Femur (tissue), 1 donor: Measurements from ENCODE around the gene TEX13C.
"Not testable (repeated sequence)": the region's sequence is repeated elsewhere in the genome, so short reads cannot be mapped to it uniquely, and the experiment has no call there.

Experiments used
- DNase-seq: peaks from one replicate; pipeline ENCODE4 v3.0.0-alpha.2; 2017

Gene TEX13C

GRCh38 chrX:125319646-125320521 lies at the start of gene TEX13C:
TEX13C (plus strand) TSS chrX:125319871; CDS start chrX:125320120, 249 bp downstream.
- DNase-seq = no peak

- DNase-seq = no peak
These were observed 32.4 kb upstream of the TEX13C start for GRCh38 chrX:125287282-125287681.

GRCh38 chrX:125288343-125288742 lies 31.3 kb upstream of the TEX13C start:
- no peak for DNase-seq

GRCh38 chrX:125289209-125289608 lies 30.5 kb upstream of the TEX13C start:
- no peak for DNase-seq

- DNase-seq = no peak
These were observed 29.8 kb upstream of the TEX13C start for GRCh38 chrX:125289920-125290319.

GRCh38 chrX:125291124-125291523 lies 28.5 kb upstream of the TEX13C start:
- DNase-seq = no peak

- no peak for DNase-seq
These were observed 25.6 kb upstream of the TEX13C start for GRCh38 chrX:125293850-125294780.

- DNase-seq = no peak
These were observed 24.3 kb upstream of the TEX13C start for GRCh38 chrX:125295337-125295736.

- no peak for DNase-seq
These were observed 20.8 kb upstream of the TEX13C start for GRCh38 chrX:125298871-125299270.

GRCh38 chrX:125306335-125306866 lies 13.3 kb upstream of the TEX13C start:
- no peak for DNase-seq

GRCh38 chrX:125308653-125309052 lies 11.0 kb upstream of the TEX13C start:
- DNase-seq = no peak

- DNase-seq = not testable (repeated sequence)
These were observed 505 bp upstream of the TEX13C start for GRCh38 chrX:125319166-125319565.

GRCh38 chrX:125322431-125322830 lies 2.8 kb downstream of the TEX13C start:
- DNase-seq = no peak

- DNase-seq = no peak
These were observed 6.9 kb downstream of the TEX13C start for GRCh38 chrX:125326599-125326998.

- no peak for DNase-seq
These were observed 8.2 kb downstream of the TEX13C start for GRCh38 chrX:125327891-125328290.

- DNase-seq = no peak
These were observed 13.9 kb downstream of the TEX13C start for GRCh38 chrX:125333583-125333982.

- no peak for DNase-seq
These were observed 20.8 kb downstream of the TEX13C start for GRCh38 chrX:125340490-125340889.

GRCh38 chrX:125374169-125374568 lies 54.5 kb downstream of the TEX13C start:
- DNase-seq = no peak
